ENCODE results near the gene POU3F1. TPM values are rescaled to one million over a fixed set of nuclear protein-coding genes. Genes with fewer than 3 reads are reported as not detected.

POU3F1 gene
- total RNA-seq, 1 experiment from 2014 or later = 5.8 TPM

DNA sequence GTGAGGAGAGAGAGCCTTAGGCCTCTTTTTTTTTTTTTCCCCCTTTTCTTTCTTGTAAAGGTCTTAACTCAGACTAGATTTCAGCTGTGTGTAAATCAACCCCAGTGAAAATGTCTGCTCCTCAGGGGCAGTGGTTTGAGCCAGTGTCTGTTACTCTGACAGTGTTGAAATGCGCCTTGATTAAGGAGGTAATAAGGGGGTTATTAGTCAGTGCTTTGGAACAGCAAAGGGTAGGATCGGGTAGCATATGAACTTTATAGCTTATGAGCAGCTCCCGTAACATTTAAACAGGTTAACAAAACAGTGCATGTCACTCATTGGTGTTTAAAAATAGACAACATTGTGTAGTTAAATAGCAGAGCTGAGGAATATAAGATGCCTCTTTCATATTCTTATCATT, 23.8 kb downstream of the POU3F1 start:
- H3K27me3 ChIP-seq (ENCODE audit: insufficient read depth, low read length) = no peaks in the 10 kb centered on the region
- WGBS (ENCODE audit: extremely low coverage, insufficient read length, low lambda C conversion rate) = no CpG with 5 or more reads among the region's 3 CpGs
- H3K27ac Mint-ChIP-seq = no peak overlapping the region
- no peak overlapping the region for H3K23ac ChIP-seq (ENCODE audit: insufficient read length, low read depth, low read length)
- no peak overlapping the region for H3K56ac ChIP-seq (ENCODE audit: insufficient read length, low read depth, low read length)
- H3K79me1 ChIP-seq (ENCODE audit: insufficient read depth, low read depth, low read length, poor library complexity, severe bottlenecking) = no peaks in the 10 kb centered on the region
- no peak overlapping the region for H3K18ac ChIP-seq (ENCODE audit: insufficient read length, low read depth, low read length)
- H3K4me1 ChIP-seq (ENCODE audit: insufficient read depth, low read length) = peaks cover 2% of the 10 kb centered on the region; the same call in 1 of the 2 replicates
- H2AK5ac ChIP-seq (ENCODE audit: insufficient read length, low read length) = no peak overlapping the region
- H4K8ac ChIP-seq (replicated peaks; ENCODE audit: insufficient read length, low read depth, low read length) = no peak overlapping the region
- TF ChIP-seq, protein P1, sequence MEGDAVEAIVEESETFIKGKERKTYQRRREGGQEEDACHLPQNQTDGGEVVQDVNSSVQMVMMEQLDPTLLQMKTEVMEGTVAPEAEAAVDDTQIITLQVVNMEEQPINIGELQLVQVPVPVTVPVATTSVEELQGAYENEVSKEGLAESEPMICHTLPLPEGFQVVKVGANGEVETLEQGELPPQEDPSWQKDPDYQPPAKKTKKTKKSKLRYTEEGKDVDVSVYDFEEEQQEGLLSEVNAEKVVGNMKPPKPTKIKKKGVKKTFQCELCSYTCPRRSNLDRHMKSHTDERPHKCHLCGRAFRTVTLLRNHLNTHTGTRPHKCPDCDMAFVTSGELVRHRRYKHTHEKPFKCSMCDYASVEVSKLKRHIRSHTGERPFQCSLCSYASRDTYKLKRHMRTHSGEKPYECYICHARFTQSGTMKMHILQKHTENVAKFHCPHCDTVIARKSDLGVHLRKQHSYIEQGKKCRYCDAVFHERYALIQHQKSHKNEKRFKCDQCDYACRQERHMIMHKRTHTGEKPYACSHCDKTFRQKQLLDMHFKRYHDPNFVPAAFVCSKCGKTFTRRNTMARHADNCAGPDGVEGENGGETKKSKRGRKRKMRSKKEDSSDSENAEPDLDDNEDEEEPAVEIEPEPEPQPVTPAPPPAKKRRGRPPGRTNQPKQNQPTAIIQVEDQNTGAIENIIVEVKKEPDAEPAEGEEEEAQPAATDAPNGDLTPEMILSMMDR (conservative IDR thresholded peaks at IDR 0.05) = no peak
- H4K20me1 ChIP-seq (ENCODE audit: control insufficient read depth, insufficient read depth, insufficient read length) = no peaks in the 10 kb centered on the region
- no peak overlapping the region for H2BK20ac ChIP-seq (ENCODE audit: low read depth, low read length, poor library complexity, severe bottlenecking)
- no peaks in the 10 kb centered on the region for H3K27me3 Mint-ChIP-seq (ENCODE audit: low read depth)
- no peak overlapping the region for H3K4ac ChIP-seq (ENCODE audit: low read depth, low read length)
- peaks cover 35 to 83% (median 70%) of the 10 kb centered on the region in 3 experiments; a peak in 6 of 7 replicates for H3K36me3 Mint-ChIP-seq (ENCODE audit: insufficient read depth in 1 of 3, low read depth in 3 of 3)
- H4K91ac ChIP-seq (ENCODE audit: insufficient read length, low read depth, low read length) = no peak overlapping the region
- H2BK120ac ChIP-seq (ENCODE audit: low read depth, low read length, poor library complexity, severe bottlenecking) = no peak overlapping the region
- DNase-seq = no peak
- no peak overlapping the region for H3K4me3 Mint-ChIP-seq
- H4K5ac ChIP-seq (ENCODE audit: insufficient read length, low read depth, low read length) = no peak overlapping the region
- no peak overlapping the region for H2AFZ ChIP-seq (ENCODE audit: low read length)
- H2BK15ac ChIP-seq (ENCODE audit: low read depth, low read length) = no peak overlapping the region
- H3K27ac ChIP-seq (ENCODE audit: insufficient read length, low read depth, low read length) = no peak overlapping the region
- H3K9me3 Mint-ChIP-seq = no peaks in the 10 kb centered on the region
- no peak overlapping the region for H2BK12ac ChIP-seq (ENCODE audit: insufficient read length, low read depth, low read length)
- H3T11ph ChIP-seq (ENCODE audit: low read length) = no peak overlapping the region
- H3K9me3 ChIP-seq (ENCODE audit: control insufficient read depth, low read depth, low read length) = no peaks in the 10 kb centered on the region
- H3K23me2 ChIP-seq (ENCODE audit: insufficient read length, low read depth, low read length, poor library complexity, severe bottlenecking) = no peaks in the 10 kb centered on the region
- no peak overlapping the region for H3K14ac ChIP-seq (ENCODE audit: insufficient read depth, low read length)
- H3K79me2 ChIP-seq (ENCODE audit: insufficient read depth, low read length) = no peaks in the 10 kb centered on the region
- H3K9ac ChIP-seq (ENCODE audit: extremely low read depth, insufficient read length, low read length) = no peak overlapping the region
- peaks cover 8 to 17% of the 10 kb centered on the region in 2 experiments for H3K4me1 Mint-ChIP-seq
- H3K4me2 ChIP-seq (ENCODE audit: insufficient read depth, insufficient read length, low read length) = no peak overlapping the region
- H2BK5ac ChIP-seq (ENCODE audit: insufficient read length, low read length) = no peak overlapping the region

Data from H9 (cell line).